NCI-H748 (cell line): ENCODE measurements around the gene TCP11L2.
A peak's percentile ranks its signal among the peaks of the same experiment; 100 is the strongest.
"Not testable (repeated sequence)": the region's sequence is repeated elsewhere in the genome, so short reads cannot be mapped to it uniquely, and the experiment has no call there.

Experiments
- DNase-seq: peaks from one replicate; lab custom pipeline; 2025; ENCODE audit not compliant: unreplicated experiment; lab: John Stamatoyannopoulos, UW

TCP11L2 gene

GRCh38 chr12:106341086-106341877 is 38.7 kb downstream of the TCP11L2 start:
- DNase-seq, result peak; percentile 9

- DNase-seq, result peak; percentile 22
These were observed 40.1 kb downstream of the TCP11L2 start for GRCh38 chr12:106342397-106343213.

GRCh38 chr12:106343214-106343528 is 40.6 kb downstream of the TCP11L2 start:
- DNase-seq, result no peak

GRCh38 chr12:106344131-106344530 is 41.6 kb downstream of the TCP11L2 start:
- DNase-seq, result no peak

GRCh38 chr12:106345746-106346145 is 43.2 kb downstream of the TCP11L2 start:
- DNase-seq, result peak; percentile 76

DNA sequence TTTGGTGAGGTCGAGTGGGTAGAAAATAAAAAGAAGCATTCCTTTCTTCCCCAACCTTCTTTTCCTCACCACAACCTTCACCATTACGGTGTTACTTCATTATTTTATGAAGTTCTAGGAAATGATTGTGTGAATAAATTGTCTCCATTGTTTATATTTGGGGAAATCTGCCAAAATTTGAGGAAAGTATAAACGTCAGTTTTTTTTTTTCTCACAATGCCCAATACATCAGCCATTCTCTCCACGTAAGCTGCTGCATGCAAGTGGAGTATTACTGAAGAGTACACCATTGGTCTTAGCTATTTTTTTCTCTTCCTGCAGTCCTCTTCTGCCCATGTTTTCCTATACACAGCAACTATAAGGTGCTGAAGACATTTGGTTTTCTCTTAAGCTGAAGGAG is 45.9 kb downstream of the TCP11L2 start:
- no peak for DNase-seq

DNA sequence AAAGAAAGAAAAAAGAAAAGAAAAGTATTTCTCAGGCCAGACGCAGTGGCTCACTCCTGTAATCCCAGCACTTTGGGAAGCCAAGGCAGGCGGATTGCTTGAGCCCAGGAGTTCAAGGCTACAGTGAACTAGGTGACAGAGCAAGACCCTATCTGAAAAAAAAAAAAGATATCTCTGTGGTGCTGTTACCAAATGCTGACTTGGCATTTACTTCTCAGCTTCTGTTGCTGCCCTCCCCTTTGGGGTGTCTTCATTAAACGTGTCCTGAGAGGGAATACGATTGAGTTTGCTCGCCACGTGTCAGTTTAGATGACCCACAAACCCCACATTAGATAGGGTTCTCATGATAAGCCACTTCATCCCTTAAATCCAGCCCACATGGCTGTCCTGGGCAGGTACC is 50.6 kb downstream of the TCP11L2 start:
- no peak for DNase-seq

DNA sequence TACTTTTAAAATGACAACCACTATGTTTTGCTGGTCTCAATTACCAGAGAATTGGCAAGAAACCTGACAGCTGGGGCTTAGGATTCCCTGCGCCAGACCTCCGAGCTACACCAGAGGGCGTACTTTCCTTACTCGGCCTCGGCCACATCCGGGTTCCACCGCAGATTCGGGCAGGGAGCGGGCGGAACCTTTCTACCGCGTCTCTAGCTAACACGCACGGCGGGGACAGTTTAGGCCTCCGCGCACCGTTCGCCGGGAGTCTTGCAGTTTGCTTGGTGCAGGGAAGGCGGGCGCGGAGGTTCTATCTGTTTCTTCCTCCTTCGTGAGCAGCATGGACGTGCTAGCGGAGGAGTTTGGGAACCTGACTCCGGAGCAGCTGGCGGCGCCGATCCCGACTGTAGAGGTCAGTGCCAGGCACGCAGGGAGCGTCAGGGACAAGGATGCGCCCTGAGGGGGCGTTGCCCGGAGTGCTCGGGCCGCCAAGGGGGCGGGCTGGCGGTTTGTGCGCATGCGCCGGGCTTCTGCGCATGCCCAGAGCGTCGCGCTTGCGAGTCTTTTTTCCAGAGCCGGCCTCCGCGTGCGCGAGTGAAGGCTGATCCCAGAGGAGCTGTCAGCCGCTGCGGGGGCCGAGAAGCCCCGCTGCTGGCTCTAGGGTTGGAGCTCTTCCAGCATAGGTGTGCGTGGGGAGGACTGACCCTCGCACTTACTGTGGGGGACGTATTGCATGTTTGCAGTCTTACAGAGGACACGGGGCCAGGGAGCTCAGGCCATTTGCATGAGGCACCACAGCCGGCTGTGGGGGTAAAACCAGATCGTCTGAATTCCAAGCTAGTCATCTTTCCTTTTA is 55.2 kb downstream of the TCP11L2 start, which contains the start of gene POLR3B:
Gene POLR3B, plus strand, starts transcription at position 200 of the 847 bp plus-strand sequence. Its CDS starts 132 bp downstream, at position 332.
- peak; percentile 96 for DNase-seq

DNA sequence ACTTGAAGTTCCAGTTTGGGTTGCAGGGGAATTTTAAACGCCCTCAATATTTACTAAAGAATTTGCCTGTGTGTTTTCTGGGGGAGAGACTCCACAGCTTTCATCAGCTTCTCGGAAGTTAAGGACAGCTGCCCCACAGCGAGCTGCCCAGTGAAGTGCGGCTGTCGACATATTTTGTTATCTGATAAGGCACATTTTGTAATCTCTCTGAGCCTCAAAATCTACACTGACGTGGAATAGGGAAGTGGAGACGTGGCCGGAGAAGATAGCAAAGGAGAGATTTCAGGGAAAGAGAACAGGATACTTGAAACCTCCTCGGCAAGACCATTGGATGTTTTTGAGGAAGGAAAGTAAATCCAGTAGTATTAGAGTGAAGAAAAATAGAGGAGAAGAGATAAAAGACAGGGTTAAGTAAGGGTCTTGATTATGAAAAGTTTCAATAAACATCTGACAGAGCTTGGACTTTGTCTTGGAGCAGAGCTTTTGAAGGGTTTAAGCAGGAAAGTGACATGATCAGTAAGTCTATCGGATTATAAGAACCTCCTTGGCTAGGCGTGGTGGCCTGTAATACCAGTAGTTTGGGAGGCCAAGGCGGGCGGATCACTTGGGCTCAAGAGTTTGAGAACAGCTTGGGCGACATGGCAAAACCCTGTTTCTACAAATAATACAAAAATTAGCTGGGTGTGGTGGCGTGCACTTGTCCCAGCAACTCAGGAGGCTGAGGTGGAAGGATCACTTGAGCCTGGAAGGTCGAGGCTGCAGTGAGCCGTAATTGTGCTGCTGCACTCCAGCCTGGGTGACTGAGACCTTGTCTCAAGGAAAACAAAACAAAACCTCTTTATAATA is 56.1 kb downstream of the TCP11L2 start:
- peak; percentile 57 for DNase-seq

- DNase-seq, result no peak
These were observed 57.3 kb downstream of the TCP11L2 start for GRCh38 chr12:106359646-106360399.

GRCh38 chr12:106360400-106360994 is 58.0 kb downstream of the TCP11L2 start:
- DNase-seq, result no peak

DNA sequence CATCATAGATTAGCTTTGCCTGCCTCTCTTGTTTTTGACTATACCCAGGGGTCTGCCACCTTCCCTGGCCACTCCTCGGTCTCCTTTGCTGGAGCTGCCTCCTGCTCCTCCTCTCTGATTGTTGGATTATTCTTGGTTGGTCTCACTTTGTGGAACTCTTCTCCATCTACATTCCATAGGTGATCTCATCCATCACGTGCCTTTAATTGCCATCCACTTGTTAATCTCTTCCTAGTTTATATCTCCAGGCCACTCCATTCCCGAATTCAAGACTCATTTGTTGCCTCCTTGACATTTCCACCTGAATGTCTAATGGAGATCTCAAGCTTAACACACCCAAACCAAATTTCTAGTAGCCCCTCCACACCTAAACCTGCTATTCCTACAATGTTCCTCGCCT is 60.4 kb downstream of the TCP11L2 start:
- DNase-seq, result no peak

DNA sequence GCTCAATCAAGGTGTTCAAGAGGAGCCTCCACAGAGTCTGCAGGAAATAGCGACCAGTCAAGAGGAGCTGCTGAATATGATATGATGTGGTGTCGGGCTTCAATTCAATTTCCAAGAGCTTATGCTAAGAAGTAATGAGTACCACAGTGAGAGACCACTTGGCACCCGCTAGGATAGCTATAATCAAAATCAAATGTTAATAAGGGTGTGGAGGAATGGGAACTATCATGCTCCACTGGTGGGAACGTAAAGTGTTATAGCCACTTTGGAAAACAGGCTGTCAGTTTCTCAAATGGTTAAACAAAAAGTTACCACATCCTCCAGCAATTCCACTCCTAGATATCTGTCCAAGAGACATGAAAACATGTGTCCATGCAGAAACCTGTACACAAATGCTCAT is 61.7 kb downstream of the TCP11L2 start:
- DNase-seq, result no peak

GRCh38 chr12:106369624-106370346 is 67.3 kb downstream of the TCP11L2 start:
- no peak for DNase-seq

DNA sequence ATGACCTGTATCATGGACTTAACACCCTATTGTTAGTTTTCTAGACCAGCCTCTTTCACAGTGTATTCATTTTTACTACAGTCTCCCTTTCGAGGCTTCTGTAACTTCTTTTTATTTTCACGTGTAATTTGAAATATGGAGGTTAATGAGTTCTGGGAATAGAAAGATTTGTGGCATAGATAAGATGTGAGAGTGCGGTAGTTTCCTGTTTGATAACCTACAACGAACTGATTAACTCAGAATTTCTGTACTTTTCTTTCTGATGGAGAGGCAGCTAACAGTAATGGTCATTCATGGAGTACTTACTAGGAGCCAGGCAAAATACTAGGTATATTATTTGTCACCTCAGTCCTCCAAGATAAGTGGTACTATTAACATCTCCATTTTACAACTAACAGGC is 76.3 kb downstream of the TCP11L2 start:
- DNase-seq, result no peak

- DNase-seq, result no peak
These were observed 78.4 kb downstream of the TCP11L2 start for GRCh38 chr12:106380954-106381353.

GRCh38 chr12:106381866-106382265 is 79.3 kb downstream of the TCP11L2 start:
- not testable (repeated sequence) for DNase-seq

DNA sequence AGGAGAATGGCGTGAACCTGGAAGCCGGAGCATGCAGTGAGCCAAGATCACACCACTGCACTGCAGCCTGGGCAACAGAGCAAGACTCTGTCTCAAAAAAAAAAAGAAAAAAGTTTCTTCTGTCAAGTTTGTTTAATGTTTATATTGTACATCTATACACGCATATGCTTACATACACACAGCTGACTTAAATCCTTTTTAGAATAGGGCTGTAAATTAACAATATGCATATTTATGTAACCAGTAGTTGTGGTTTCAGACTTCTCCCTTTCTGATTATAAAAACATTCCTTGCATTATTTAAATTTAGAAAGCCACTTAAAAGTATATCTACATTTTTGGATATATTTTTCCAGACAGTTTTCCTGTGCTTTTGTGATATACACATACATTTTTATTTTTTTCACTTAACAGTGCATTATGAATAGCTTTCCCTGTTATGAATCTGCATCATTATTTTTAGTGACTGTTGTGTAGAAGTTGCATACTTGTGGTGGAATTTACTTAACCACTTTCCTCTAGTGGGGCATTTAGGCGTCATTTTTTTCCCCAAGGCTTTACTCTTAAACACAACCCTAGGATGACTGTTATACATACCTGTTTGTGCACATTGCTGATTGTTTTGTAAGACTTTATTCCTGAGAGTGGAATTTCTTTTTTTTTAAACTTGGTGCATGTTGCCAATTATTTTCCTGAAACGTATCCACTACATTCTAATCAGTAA is 84.4 kb downstream of the TCP11L2 start:
- no peak for DNase-seq
